NCI-H748 (cell line): ENCODE data around the gene SDC4.

Experiments used
- DNase-seq: peaks from one replicate; lab custom pipeline; 2025; ENCODE audit not compliant: unreplicated experiment; lab: John Stamatoyannopoulos, UW

The SDC4 gene

GRCh38 chr20:45299786-45300185 is 48.4 kb downstream of the SDC4 start:
- no peak for DNase-seq

GRCh38 chr20:45297786-45298497 is 50.3 kb downstream of the SDC4 start:
- DNase-seq = no peak

GRCh38 chr20:45294659-45295058 is 53.6 kb downstream of the SDC4 start:
- no peak for DNase-seq

GRCh38 chr20:45294003-45294368 is 54.2 kb downstream of the SDC4 start:
- no peak for DNase-seq

GRCh38 chr20:45293041-45294002 is 54.9 kb downstream of the SDC4 start:
- DNase-seq = peak; percentile 78

GRCh38 chr20:45292343-45292742 is 55.9 kb downstream of the SDC4 start:
- no peak for DNase-seq

- no peak for DNase-seq
Observed at GRCh38 chr20:45291526-45291925, 56.7 kb downstream of the SDC4 start.

- peak; percentile 66 for DNase-seq
Observed at GRCh38 chr20:45290677-45291355, 57.4 kb downstream of the SDC4 start.

- no peak for DNase-seq
Observed at GRCh38 chr20:45289942-45290676, 58.1 kb downstream of the SDC4 start.

- DNase-seq = no peak
Observed at GRCh38 chr20:45288860-45289259, 59.4 kb downstream of the SDC4 start.

GRCh38 chr20:45288376-45288775 is 59.8 kb downstream of the SDC4 start:
- DNase-seq = no peak

- DNase-seq = no peak
Observed at GRCh38 chr20:45283551-45284057, 64.6 kb downstream of the SDC4 start.

- DNase-seq = no peak
Observed at GRCh38 chr20:45282700-45283550, 65.3 kb downstream of the SDC4 start.

- DNase-seq = no peak
Observed at GRCh38 chr20:45279992-45280391, 68.2 kb downstream of the SDC4 start.

GRCh38 chr20:45275338-45275737 is 72.9 kb downstream of the SDC4 start:
- no peak for DNase-seq
